OCI-M2 (cell line): Measurements from ENCODE around the gene PPP3R1.
A peak's percentile ranks its signal among the peaks of the same experiment; 100 is the strongest.

Experiments used
- DNase-seq: peaks from one replicate; lab custom pipeline; 2025; ENCODE audit not compliant: unreplicated experiment; lab: John Stamatoyannopoulos, UW

PPP3R1 gene

GRCh38 chr2:68252400-68253218 lies at the start of gene PPP3R1:
Gene PPP3R1 (minus strand): TSS chr2:68252532. CDS start chr2:68252127, 405 bp downstream.
- DNase-seq = no peak

DNA sequence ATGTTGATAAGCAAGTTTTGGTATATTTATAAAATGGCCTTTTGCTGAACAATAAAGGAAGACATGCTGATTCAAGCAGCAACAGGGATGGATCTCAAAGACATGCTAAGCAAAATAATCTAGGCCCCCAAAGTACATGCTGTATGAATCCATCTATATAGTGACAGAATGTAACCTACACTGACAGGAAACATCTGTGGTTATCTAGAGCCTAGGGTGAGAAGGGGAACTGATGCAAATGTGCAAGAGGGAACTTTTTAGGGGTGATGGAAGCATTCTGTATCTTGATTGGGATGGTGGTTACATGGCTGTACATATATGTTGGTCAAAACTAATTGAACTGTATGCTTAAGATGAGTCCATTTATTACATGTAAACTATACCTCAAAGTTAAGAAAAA lies 43.2 kb upstream of the PPP3R1 start:
- no peak for DNase-seq

- no peak for DNase-seq
Observed at GRCh38 chr2:68294913-68295312, 42.6 kb upstream of the PPP3R1 start.

DNA sequence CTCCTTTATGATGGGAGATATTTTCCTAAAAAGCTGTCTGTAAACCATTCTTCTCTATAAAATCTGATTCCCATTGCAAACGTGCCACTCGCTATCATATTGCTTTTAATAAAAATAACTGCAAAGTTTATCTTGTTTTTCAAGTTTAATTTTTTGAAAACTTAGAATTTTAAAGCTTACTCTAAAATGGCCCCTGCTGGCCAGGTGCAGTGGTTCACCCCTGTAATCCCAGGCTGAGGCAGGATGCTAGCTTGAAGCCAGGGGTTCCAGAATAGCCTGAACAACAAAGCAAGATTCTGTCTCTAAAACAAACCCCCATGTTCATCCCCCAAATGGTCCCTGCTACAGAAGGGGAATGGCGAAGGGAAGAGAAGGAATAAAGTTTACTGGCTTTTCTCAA lies 41.9 kb upstream of the PPP3R1 start:
- DNase-seq = no peak

GRCh38 chr2:68293755-68294154 lies 41.4 kb upstream of the PPP3R1 start:
- DNase-seq = no peak

- no peak for DNase-seq
Observed at GRCh38 chr2:68293024-68293423, 40.7 kb upstream of the PPP3R1 start.

GRCh38 chr2:68292108-68292710 lies 39.9 kb upstream of the PPP3R1 start:
- DNase-seq = no peak

DNA sequence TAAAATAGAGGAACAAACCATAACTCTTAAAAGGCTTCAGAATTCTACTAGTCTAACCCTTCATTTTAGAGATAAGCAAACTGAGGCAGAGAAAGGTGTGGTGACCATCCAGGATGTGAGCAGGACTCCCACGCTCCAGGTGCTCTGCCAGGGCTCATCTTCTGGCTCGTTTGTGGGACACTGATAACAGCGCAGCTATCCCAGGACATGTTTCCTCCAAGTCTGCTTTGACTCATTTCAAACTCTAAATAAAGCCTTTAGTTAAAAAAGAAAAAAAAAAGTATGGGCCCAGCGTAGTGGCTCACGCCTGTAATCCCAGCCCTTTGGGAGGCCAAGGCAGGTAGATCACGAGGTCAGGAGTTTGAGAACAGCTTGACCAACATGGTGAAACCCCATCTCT lies 39.0 kb upstream of the PPP3R1 start:
- DNase-seq = no peak

GRCh38 chr2:68290901-68291300 lies 38.6 kb upstream of the PPP3R1 start:
- DNase-seq = no peak

GRCh38 chr2:68287580-68288441 lies 35.5 kb upstream of the PPP3R1 start:
- no peak for DNase-seq

GRCh38 chr2:68284896-68285295 lies 32.6 kb upstream of the PPP3R1 start:
- DNase-seq = no peak

DNA sequence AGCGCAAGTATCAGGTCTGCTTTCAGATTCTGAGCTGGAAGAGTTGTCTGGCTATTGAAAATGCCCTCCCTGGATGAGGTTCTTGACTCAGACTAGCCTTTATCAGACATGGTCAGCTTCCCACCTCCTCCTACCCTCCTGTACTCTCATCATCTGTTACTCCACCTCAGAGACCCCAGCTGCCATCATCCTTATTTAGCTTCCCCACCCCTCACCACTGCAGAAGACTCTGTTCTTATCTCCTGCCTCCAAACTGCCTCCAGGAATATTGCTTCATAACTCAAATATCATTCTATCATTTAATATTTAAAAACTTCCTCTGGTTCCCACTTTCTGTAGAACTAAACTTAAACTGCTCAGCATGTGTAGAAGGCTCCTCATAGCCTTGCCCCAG lies 31.1 kb upstream of the PPP3R1 start:
- DNase-seq = peak; percentile 27

DNA sequence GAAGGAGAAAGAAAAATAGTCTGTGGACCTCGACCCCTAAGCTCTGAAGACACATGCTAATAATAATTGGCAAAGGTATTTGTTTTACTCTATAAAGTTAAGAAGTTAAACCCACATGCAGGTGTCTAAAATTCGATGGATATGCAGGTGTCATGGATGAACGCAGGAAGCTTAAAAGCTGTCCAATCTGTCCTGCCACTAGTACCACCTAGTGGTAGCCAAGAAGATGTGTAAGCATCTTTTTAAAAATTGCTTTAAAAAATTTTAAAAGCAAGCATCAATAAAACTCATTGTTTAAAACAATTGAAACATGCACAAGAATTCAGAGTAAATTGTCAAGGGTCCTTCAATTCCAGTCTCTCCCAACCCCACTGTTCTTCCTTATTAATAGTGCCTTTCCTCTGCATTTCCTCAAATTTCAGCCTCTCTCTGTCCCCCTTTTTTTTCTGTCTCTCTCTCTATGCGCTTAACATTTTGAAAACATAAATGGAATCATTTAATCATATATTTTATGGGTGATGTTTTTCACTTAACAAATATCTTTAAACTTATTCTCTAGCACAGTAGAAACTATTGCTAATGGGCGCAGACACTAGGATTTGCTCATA lies 30.6 kb upstream of the PPP3R1 start:
- DNase-seq = no peak

DNA sequence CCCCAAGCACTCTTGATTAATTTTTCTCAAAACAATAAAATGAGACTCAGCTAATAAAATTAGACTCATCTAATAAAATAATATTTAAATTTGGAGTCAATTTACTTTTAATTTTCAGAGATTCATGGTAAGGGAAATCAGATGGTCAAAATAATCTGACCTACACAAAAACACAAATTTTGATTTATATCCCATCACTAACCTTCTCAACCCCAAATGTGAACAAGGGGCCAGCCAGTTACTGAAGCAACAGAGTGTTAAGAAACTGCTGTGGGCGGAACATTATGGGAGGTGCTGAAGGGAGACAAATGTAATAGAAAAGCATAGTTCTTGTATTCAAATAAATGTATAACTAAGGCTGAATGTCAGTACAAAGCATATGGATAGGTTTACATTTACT lies 28.5 kb upstream of the PPP3R1 start:
- DNase-seq = no peak

GRCh38 chr2:68280348-68280747 lies 28.0 kb upstream of the PPP3R1 start:
- no peak for DNase-seq

DNA sequence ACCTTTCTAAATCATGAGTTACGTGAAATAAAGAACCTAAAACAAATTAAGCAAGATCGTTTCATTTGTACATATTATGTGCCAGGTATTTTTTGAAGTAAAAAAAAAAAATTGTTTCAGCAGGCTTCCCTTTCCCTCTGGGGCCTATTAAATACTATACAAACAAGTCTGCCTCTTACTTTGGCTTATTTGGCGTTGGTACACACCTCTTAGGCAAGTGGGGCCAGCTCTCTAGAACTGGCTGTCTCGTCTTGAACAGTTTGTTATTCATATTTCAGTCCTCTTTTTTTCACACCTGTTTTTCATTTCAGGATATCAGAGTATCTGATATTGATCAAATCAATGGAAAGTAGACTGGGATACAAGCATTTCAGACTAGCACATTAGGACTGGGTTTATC lies 27.4 kb upstream of the PPP3R1 start:
- no peak for DNase-seq

DNA sequence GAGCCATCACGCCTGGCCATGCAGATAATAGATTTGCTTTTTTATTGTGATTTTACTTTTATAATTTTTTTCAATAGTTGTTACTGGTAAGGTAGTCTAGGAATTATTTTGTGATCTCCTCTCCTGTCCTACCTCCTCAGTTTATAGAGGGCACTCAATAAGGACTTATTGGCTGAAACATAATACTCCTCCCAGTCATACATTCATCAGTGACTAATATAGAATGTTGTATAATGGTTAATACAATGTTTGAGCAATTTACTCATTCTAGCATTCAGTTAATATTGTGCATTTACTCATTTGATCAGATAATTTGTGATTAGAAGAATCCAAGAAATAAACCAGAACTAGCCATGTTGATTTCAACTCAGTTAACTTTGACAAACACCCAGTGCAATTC lies 25.8 kb upstream of the PPP3R1 start:
- no peak for DNase-seq

DNA sequence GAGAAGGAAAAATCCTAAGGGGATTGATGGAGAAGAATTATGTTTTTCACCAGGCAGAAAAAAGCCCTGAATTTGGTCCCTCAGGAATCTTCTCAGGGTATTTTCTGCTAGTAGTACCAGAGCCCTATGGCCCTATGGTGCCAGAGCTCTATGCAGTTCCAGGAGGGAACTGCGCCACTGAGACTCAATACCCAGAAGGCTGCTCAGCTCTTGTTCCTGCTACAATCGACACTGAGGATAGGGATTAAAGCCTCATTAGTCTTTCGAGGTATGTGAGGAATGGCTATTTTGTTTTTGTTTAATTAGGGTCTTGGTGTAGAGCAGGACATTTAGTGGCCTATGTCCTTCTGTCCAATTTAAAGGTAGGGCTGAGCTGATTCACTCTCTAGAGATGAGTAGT lies 21.7 kb upstream of the PPP3R1 start:
- no peak for DNase-seq

DNA sequence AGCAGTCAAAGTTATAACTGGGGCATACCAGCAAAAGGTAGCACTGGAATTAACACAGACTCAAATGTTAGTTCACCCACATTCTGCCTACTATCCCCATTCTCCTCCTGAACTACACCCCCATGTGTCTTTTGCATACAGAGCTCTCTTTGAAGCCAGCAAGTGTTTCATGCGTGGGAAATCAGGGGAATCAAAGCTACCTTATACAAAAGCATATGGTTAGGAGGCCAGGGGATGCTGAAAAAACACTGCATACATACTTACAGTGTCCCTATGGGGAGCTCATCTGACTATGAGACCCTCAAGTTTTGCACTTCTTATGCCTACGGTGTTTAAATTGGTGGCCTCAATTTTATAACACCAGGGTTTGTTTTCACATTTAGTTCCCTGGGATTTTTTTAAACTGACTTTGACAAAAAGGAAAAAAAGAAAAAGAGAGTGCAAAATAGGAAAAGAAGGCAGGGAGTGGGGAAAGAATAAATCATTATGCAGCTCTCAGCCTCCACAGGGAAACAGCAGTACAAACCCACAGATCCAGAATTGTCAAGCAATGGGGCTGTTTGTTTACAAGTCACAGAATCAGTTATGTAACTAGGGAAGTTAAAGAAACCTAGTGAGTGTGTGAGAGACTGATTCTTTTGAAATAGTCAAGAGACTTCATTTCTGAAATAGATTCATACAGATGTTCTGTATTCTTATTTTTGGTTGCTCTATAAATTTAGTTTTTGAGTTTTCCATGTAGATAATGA lies 20.1 kb upstream of the PPP3R1 start:
- DNase-seq = no peak

- no peak for DNase-seq
Observed at GRCh38 chr2:68266655-68267054, 14.3 kb upstream of the PPP3R1 start.

DNA sequence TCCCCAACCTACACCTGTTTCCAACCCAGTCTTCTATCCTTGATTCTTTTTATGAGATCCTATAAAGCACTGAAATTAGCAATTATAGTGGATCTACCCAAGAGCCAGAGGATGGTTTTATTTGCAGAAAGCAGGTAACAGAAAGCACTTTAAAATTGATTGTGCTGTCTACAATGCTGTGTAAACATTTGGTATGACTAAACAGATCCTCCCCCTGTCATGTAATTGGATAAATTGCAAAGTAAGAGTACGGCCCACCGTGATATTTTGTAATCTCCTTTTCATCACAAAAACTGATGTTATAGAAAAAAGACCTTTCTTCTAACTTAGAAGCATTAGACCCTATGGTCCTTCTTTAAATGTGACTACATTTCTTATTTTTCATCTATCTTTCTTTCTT lies 11.3 kb upstream of the PPP3R1 start:
- no peak for DNase-seq
